ENCODE results near the gene MAP2K3.

- no peak for TF ChIP-seq CTCF (conservative IDR thresholded peaks at IDR 0.05)
- TF ChIP-seq EZH2 (IDR thresholded peaks at IDR 0.05; ENCODE audit: low read depth), result no peak
Measured at GRCh38 chr17:21286909-21287702, 2.6 kb downstream of the MAP2K3 start.

Data from PC-9 (cell line).